HEK293 (cell line): Measurements from ENCODE around the gene PFN2.

Experiments
- CTCF ChIA-PET: fragments of 350-600 bp; formaldehyde crosslinking; extraction: SDS; loops from one replicate; lab custom pipeline; 2021; ENCODE audit warnings: antibody characterized with exemption; lab: Yijun Ruan, JAX
- POLR2A ChIA-PET: fragments of 300-600 bp; formaldehyde crosslinking; extraction: SDS; loops from one replicate; lab custom pipeline; 2020; ENCODE audit warnings: antibody characterized with exemption, inconsistent platforms; lab: Yijun Ruan, JAX
- H3K27ac ChIP-seq: fragments of 200-500 bp; sonication (Bioruptor generic); 2 replicates; pipeline ENCODE4 v1.5.1; 2014; ENCODE audit warnings: low read depth, low read length, control low read depth, inconsistent platforms; ENCODE audit errors: extremely low read depth
- H3K36me3 ChIP-seq, 2 experiments: fragments of 200-500 bp in 1 of 2; sonication (Bioruptor generic) in 1 of 2; 1 replicate in 1 of 2; 2 replicates in 1 of 2; pipeline ENCODE4 v1.5.1; 2014 to 2017; ENCODE audit warnings: inconsistent platforms in 2 of 2, low read length in 2 of 2; ENCODE audit not compliant: control insufficient read depth in 2 of 2, insufficient read depth in 1 of 2
- H3K4me1 ChIP-seq: fragments of 200-500 bp; sonication (Bioruptor generic); 2 replicates; pipeline ENCODE4 v1.5.1; 2014; ENCODE audit warnings: mild to moderate bottlenecking, low read length, inconsistent platforms; ENCODE audit not compliant: control insufficient read depth, insufficient read depth
- H3K4me3 ChIP-seq: 2 replicates; pipeline ENCODE4 v1.5.1; 2011; ENCODE audit warnings: low read depth, mild to moderate bottlenecking, control low read depth, low read length, moderate library complexity
- H3K9me3 ChIP-seq: fragments of 200-500 bp; sonication (Bioruptor generic); 2 replicates; pipeline ENCODE4 v1.5.1; 2014; ENCODE audit warnings: low read depth, low read length, inconsistent platforms; ENCODE audit not compliant: control insufficient read depth, insufficient read depth
- KLF16 ChIP-seq: fragments of 450-650 bp; formaldehyde crosslinking; IDR thresholded peaks from 2 replicates; pipeline ENCODE4 v1.5.1; 2017; ENCODE audit warnings: missing biosample characterization, missing genetic modification characterization
- KLF8 ChIP-seq: fragments of 450-650 bp; formaldehyde crosslinking; IDR thresholded peaks from 2 replicates; pipeline ENCODE4 v1.5.1; 2016; ENCODE audit warnings: missing biosample characterization, missing genetic modification characterization
- PRDM6 ChIP-seq: fragments of 450-650 bp; formaldehyde crosslinking; IDR thresholded peaks from 2 replicates; pipeline ENCODE4 v1.5.1; 2017; ENCODE audit warnings: missing biosample characterization, missing genetic modification characterization
- RBAK ChIP-seq: fragments of 450-650 bp; formaldehyde crosslinking; IDR thresholded peaks from 2 replicates; pipeline ENCODE4 v1.5.1; 2016; ENCODE audit warnings: missing biosample characterization, missing genetic modification characterization
- SETDB1 ChIP-seq: IDR thresholded peaks from one replicate; pipeline ENCODE4 v1.6.1; 2017; ENCODE audit warnings: mild to moderate bottlenecking, low read length, moderate library complexity, mixed read lengths; ENCODE audit not compliant: insufficient read length
- YY1 ChIP-seq: fragments of 450-650 bp; formaldehyde crosslinking; IDR thresholded peaks from 2 replicates; pipeline ENCODE4 v1.5.1; 2018; ENCODE audit warnings: missing biosample characterization, missing genetic modification characterization
- ZBTB44 ChIP-seq: fragments of 450-650 bp; IDR thresholded peaks from 2 replicates; pipeline ENCODE4 v1.5.1; 2018; ENCODE audit warnings: missing biosample characterization, mild to moderate bottlenecking, missing genetic modification characterization
- ZEB2 ChIP-seq: fragments of 450-650 bp; formaldehyde crosslinking; IDR thresholded peaks from 2 replicates; pipeline ENCODE4 v1.5.1; 2016; ENCODE audit warnings: missing biosample characterization, missing genetic modification characterization
- ZNF114 ChIP-seq: fragments of 450-650 bp; formaldehyde crosslinking; IDR thresholded peaks from 2 replicates; pipeline ENCODE4 v1.5.0; 2017; ENCODE audit warnings: missing biosample characterization, missing genetic modification characterization
- ZNF146 ChIP-seq: fragments of 450-650 bp; formaldehyde crosslinking; IDR thresholded peaks from 2 replicates; pipeline ENCODE4 v1.5.1; 2016; ENCODE audit warnings: missing biosample characterization, missing genetic modification characterization
- ZNF354C ChIP-seq: fragments of 450-650 bp; formaldehyde crosslinking; IDR thresholded peaks from 2 replicates; pipeline ENCODE4 v1.5.1; 2016; ENCODE audit warnings: missing biosample characterization, missing genetic modification characterization, low read depth, borderline replicate concordance
- ZNF518A ChIP-seq: fragments of 450-650 bp; formaldehyde crosslinking; conservative IDR thresholded peaks from 2 replicates; pipeline ENCODE4 v1.5.1; 2016; ENCODE audit warnings: low read depth, missing biosample characterization, missing genetic modification characterization
- ZNF580 ChIP-seq: fragments of 450-650 bp; formaldehyde crosslinking; IDR thresholded peaks from 2 replicates; pipeline ENCODE4 v1.5.1; 2016; ENCODE audit warnings: missing biosample characterization, missing genetic modification characterization
- ZSCAN18 ChIP-seq: fragments of 450-650 bp; formaldehyde crosslinking; IDR thresholded peaks from 2 replicates; pipeline ENCODE4 v1.5.1; 2016; ENCODE audit warnings: missing biosample characterization, missing genetic modification characterization

PFN2 gene

GRCh38 chr3:149920119-149920518 lies 50.6 kb downstream of the PFN2 start (continued):
- TF ChIP-seq ZNF518A, result no peak
- no peak for TF ChIP-seq KLF8 (tag by site-specific recombination)
- TF ChIP-seq ZBTB44 (tag by site-specific recombination), result no peak
- TF ChIP-seq ZNF146, result no peak
- TF ChIP-seq SETDB1, result no peak
- no peak for TF ChIP-seq ZNF580 (tag by site-specific recombination)
- TF ChIP-seq KLF16, result no peak
- TF ChIP-seq, all 188 proteins: peak for 0

GRCh38 chr3:149919509-149919908 lies 51.2 kb downstream of the PFN2 start:
- no peak for TF ChIP-seq YY1 (tag by site-specific recombination)
- no peak for TF ChIP-seq ZNF354C
- no peak for TF ChIP-seq RBAK (tag by site-specific recombination)
- no peak for TF ChIP-seq ZSCAN18 (tag by site-specific recombination)
- TF ChIP-seq ZEB2, result no peak
- no peak for TF ChIP-seq ZNF114 (tag by site-specific recombination)
- no peak for TF ChIP-seq PRDM6 (tag by site-specific recombination)
- H3K27ac ChIP-seq, result no peak overlapping the region
- POLR2A ChIA-PET, result no interaction called here
- H3K9me3 ChIP-seq, result no peaks in the 10 kb centered on the region
- no peak overlapping the region for H3K4me3 ChIP-seq
- peaks cover 0 to 5% of the 10 kb centered on the region in 2 experiments; a peak in 1 of 3 replicates for H3K36me3 ChIP-seq
- CTCF ChIA-PET, result interaction anchor here (1.2 kb wide), 1 partner anchor 264 kb away, joined by 4 read pairs; no protein-coding TSS in a partner anchor
- H3K4me1 ChIP-seq, result no peaks in the 10 kb centered on the region
